ENCODE results near the gene CNKSR3. TPM values are rescaled to one million over a fixed set of nuclear protein-coding genes. Genes with fewer than 3 reads are reported as not detected.

The CNKSR3 gene
- total and polyA plus RNA-seq, 2 donors from 2014 or later: 13.8 to 63.1 TPM

DNA sequence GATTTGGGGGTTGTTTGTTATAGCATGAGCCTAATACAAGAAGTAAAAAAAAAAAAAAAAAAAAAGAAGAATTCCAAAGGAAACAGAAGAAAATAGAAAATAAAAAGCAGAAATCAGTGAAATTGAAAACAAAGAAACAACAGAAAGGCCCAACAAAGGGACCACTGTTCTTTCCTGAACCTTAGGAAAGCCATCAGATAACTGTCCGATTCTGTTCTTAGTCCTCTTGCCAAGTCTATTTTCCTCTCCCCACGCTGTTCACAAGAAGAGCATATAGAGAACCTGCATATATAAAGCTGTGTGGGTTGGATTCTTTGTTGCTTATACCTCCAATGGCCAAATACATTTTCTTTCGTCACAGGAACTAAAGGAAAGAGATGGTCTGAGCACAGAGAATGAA is 115.9 kb downstream of the CNKSR3 start:
- no peak overlapping the region for H3K27ac ChIP-seq (ENCODE audit: low read depth in 2 of 2, low read length in 2 of 2)
- H3K36me3 ChIP-seq (ENCODE audit: control insufficient read depth in 2 of 3, insufficient read depth in 3 of 3, low read length in 3 of 3): peaks cover 0 to 9% (median 0%) of the 10 kb centered on the region in 3 donors
- no peaks in the 10 kb centered on the region for H3K9me3 ChIP-seq (ENCODE audit: control insufficient read depth in 2 of 3, insufficient read depth in 1 of 3, low read length in 3 of 3)
- H3K4me3 ChIP-seq (ENCODE audit: low read length in 3 of 3): no peak overlapping the region
- FAIRE-seq: no peak
- H3K9ac ChIP-seq (ENCODE audit: low read length in 3 of 3): no peak overlapping the region
- H3K4me1 ChIP-seq (ENCODE audit: control insufficient read depth in 2 of 3, insufficient read depth in 2 of 3, low read depth in 1 of 3, low read length in 3 of 3): no peaks in the 10 kb centered on the region
- no peak for TF ChIP-seq CTCF (IDR thresholded peaks at IDR 0.05; ENCODE audit: borderline replicate concordance, extremely low read depth, insufficient read depth)
- intact Hi-C loops (cut with DNase I): no loop called here
- no peak for DNase-seq
- no peaks in the 10 kb centered on the region for H3K27me3 ChIP-seq (ENCODE audit: control insufficient read depth, insufficient read depth, low read length)

GRCh38 chr6:154390034-154390433 is 120.5 kb downstream of the CNKSR3 start:
- Histone ChIP-seq H3K27ac (ENCODE audit: low read depth in 2 of 2, low read length in 2 of 2) (no peak overlapping the region), H3K36me3 (ENCODE audit: control insufficient read depth in 2 of 3, insufficient read depth in 3 of 3, low read length in 3 of 3) (no peaks in the 10 kb centered on the region), H3K27me3 (ENCODE audit: control insufficient read depth, insufficient read depth, low read length) (no peaks in the 10 kb centered on the region), H3K4me3 (ENCODE audit: low read length in 3 of 3) (no peak overlapping the region), H3K4me1 (ENCODE audit: control insufficient read depth in 2 of 3, insufficient read depth in 2 of 3, low read depth in 1 of 3, low read length in 3 of 3) (no peaks in the 10 kb centered on the region), H3K9ac (ENCODE audit: low read length in 3 of 3) (no peak overlapping the region), H3K9me3 (ENCODE audit: control insufficient read depth in 2 of 3, insufficient read depth in 1 of 3, low read length in 3 of 3) (peaks cover 0 to 3% (median 0%) of the 10 kb centered on the region in 3 donors)
- intact Hi-C loops (cut with DNase I): no loop called here
- no peak for TF ChIP-seq CTCF (IDR thresholded peaks at IDR 0.05; ENCODE audit: borderline replicate concordance, extremely low read depth, insufficient read depth)
- no peak for DNase-seq
- no peak for FAIRE-seq

- Histone ChIP-seq H3K36me3 (ENCODE audit: control insufficient read depth in 2 of 3, insufficient read depth in 3 of 3, low read length in 3 of 3) (no peaks in the 10 kb centered on the region), H3K4me1 (ENCODE audit: control insufficient read depth in 2 of 3, insufficient read depth in 2 of 3, low read depth in 1 of 3, low read length in 3 of 3) (no peaks in the 10 kb centered on the region), H3K27ac (ENCODE audit: low read depth in 2 of 2, low read length in 2 of 2) (no peak overlapping the region), H3K9me3 (ENCODE audit: control insufficient read depth in 2 of 3, insufficient read depth in 1 of 3, low read length in 3 of 3) (peaks cover 0 to 3% (median 0%) of the 10 kb centered on the region in 3 donors), H3K4me3 (ENCODE audit: low read length in 3 of 3) (no peak overlapping the region), H3K27me3 (ENCODE audit: control insufficient read depth, insufficient read depth, low read length) (no peaks in the 10 kb centered on the region), H3K9ac (ENCODE audit: low read length in 3 of 3) (no peak overlapping the region)
- intact Hi-C loops (cut with DNase I): no loop called here
- DNase-seq: no peak
- no peak for TF ChIP-seq CTCF (IDR thresholded peaks at IDR 0.05; ENCODE audit: borderline replicate concordance, extremely low read depth, insufficient read depth)
- FAIRE-seq: no peak
Observed at GRCh38 chr6:154388803-154389202, 121.7 kb downstream of the CNKSR3 start.

All from kidney (tissue), 14 donors.